HG03575 (cell line): ENCODE results near the gene POFUT1.
"Not testable (repeated sequence)": the region's sequence is repeated elsewhere in the genome, so short reads cannot be mapped to it uniquely, and the experiment has no call there.

Source experiments
- ATAC-seq: cut with Tn5 transposase; IDR thresholded peaks from one replicate; pipeline ENCODE4 v1.9.1; 2021; ENCODE audit not compliant: unreplicated experiment, insufficient number of reproducible peaks, low FRiP score; ENCODE audit errors: extremely low read depth

POFUT1 gene

GRCh38 chr20:32207626-32208498 is at the start of gene POFUT1, which contains the start of gene PLAGL2:
Gene POFUT1 (plus strand): TSS chr20:32207880. CDS start chr20:32207942, 62 bp downstream.
Gene PLAGL2 (minus strand): TSS chr20:32207743. CDS start chr20:32202178, 5,565 bp downstream.
- no peak for ATAC-seq

- ATAC-seq, result no peak
Observed at GRCh38 chr20:32158351-32158750, 49.3 kb upstream of the POFUT1 start.

GRCh38 chr20:32158943-32159660 is 48.6 kb upstream of the POFUT1 start:
- ATAC-seq, result no peak

- ATAC-seq, result no peak
Observed at GRCh38 chr20:32159766-32160221, 47.9 kb upstream of the POFUT1 start.

- ATAC-seq, result no peak
Observed at GRCh38 chr20:32160341-32160740, 47.3 kb upstream of the POFUT1 start.

GRCh38 chr20:32162351-32162750 is 45.3 kb upstream of the POFUT1 start:
- ATAC-seq, result no peak

GRCh38 chr20:32163951-32164350 is 43.7 kb upstream of the POFUT1 start:
- no peak for ATAC-seq

GRCh38 chr20:32164984-32165735 is 42.5 kb upstream of the POFUT1 start:
- no peak for ATAC-seq

GRCh38 chr20:32165836-32166545 is 41.7 kb upstream of the POFUT1 start:
- no peak for ATAC-seq

- ATAC-seq, result no peak
Observed at GRCh38 chr20:32167552-32167951, 40.1 kb upstream of the POFUT1 start.

GRCh38 chr20:32168184-32168910 is 39.3 kb upstream of the POFUT1 start:
- ATAC-seq, result no peak

GRCh38 chr20:32177696-32178095 is 30.0 kb upstream of the POFUT1 start:
- not testable (repeated sequence) for ATAC-seq

- ATAC-seq, result no peak
Observed at GRCh38 chr20:32179515-32179914, 28.2 kb upstream of the POFUT1 start.

GRCh38 chr20:32179934-32180333 is 27.7 kb upstream of the POFUT1 start:
- no peak for ATAC-seq

GRCh38 chr20:32181606-32182005 is 26.1 kb upstream of the POFUT1 start:
- no peak for ATAC-seq

GRCh38 chr20:32183947-32184635 is 23.6 kb upstream of the POFUT1 start:
- ATAC-seq, result no peak

- no peak for ATAC-seq
Observed at GRCh38 chr20:32184961-32185603, 22.6 kb upstream of the POFUT1 start.
